ENCODE data around the gene VSIG4.

DNA sequence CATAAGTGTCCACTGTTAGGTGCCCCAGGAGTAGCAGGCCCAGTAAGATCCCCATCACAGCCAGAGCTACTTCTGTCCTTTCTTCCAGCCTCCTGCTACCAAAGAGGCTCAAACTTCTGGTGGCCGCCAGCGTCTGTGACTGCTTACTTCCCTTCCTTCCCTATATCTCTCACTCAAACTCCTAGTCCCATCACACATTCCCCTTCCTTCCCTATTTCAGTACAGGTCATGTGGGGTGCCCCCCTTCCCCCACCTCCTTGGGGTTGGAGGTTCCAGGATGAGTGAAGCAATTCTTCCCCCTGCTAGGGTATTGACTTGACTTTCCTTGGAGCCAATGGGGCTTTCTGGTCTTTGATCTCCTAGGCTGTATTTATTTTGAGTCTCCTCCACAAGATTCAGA is at the start of gene VSIG4:
- TF ChIP-seq MXI1 (IDR thresholded peaks at IDR 0.05; ENCODE audit: borderline replicate concordance, low read depth, low read length) (no peak), KDM1A (CRISPR knock-in tag; IDR thresholded peaks at IDR 0.05) (no peak), GABPA (IDR thresholded peaks at IDR 0.05; ENCODE audit: low read depth, low read length) (no peak), GABPA (CRISPR knock-in tag; IDR thresholded peaks at IDR 0.05; ENCODE audit: low read depth) (no peak), BRCA1 (CRISPR knock-in tag; IDR thresholded peaks at IDR 0.05) (no peak), CREB1 (IDR thresholded peaks at IDR 0.05) (no peak), CREB1 (CRISPR knock-in tag; IDR thresholded peaks at IDR 0.05) (no peak), CEBPG (CRISPR knock-in tag; IDR thresholded peaks at IDR 0.05) (no peak), SRSF1 (optimal IDR thresholded peaks at IDR 0.05; ENCODE audit: low read depth, low read length) (no peak)
- TF ChIP-seq, protein P1, sequence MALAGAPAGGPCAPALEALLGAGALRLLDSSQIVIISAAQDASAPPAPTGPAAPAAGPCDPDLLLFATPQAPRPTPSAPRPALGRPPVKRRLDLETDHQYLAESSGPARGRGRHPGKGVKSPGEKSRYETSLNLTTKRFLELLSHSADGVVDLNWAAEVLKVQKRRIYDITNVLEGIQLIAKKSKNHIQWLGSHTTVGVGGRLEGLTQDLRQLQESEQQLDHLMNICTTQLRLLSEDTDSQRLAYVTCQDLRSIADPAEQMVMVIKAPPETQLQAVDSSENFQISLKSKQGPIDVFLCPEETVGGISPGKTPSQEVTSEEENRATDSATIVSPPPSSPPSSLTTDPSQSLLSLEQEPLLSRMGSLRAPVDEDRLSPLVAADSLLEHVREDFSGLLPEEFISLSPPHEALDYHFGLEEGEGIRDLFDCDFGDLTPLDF (CRISPR knock-in tag; IDR thresholded peaks at IDR 0.05): no peak
- TF ChIP-seq, protein P2, sequence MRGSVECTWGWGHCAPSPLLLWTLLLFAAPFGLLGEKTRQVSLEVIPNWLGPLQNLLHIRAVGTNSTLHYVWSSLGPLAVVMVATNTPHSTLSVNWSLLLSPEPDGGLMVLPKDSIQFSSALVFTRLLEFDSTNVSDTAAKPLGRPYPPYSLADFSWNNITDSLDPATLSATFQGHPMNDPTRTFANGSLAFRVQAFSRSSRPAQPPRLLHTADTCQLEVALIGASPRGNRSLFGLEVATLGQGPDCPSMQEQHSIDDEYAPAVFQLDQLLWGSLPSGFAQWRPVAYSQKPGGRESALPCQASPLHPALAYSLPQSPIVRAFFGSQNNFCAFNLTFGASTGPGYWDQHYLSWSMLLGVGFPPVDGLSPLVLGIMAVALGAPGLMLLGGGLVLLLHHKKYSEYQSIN (CRISPR knock-in tag; IDR thresholded peaks at IDR 0.05; ENCODE audit: borderline replicate concordance): no peak

Data from HepG2 (cell line).